Stimulated activated CD8-positive, alpha-beta memory T cell treated with anti-CD3 and anti-CD28 coated beads, Interleukin-15, amount 100 ng/mL, for 24 hours (primary cell): ENCODE results near the gene FOXO6.

Experiments
- DNase-seq: peaks from one replicate; pipeline ENCODE4 v3.0.0-alpha.2; 2020; ENCODE audit warnings: low read depth

The FOXO6 gene

DNA sequence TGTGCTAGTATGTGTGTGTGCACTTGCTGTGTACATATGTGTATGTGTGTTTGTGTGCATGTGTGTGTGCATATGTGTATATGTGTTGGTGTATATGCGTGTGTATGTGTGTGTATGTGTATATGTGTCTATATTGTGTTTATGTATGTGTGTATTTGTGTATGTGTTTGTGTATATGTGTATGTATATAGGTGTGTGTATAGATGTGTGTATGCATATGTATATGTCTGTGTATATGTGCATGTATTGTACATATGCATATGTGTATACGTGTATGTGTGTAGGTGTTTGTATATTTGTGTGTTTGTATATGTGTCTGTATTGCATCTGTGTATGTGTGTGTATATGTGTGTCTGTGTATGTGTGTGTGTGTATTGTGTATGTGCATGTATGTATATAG, 64.1 kb downstream of the FOXO6 start:
- DNase-seq = no peak

DNA sequence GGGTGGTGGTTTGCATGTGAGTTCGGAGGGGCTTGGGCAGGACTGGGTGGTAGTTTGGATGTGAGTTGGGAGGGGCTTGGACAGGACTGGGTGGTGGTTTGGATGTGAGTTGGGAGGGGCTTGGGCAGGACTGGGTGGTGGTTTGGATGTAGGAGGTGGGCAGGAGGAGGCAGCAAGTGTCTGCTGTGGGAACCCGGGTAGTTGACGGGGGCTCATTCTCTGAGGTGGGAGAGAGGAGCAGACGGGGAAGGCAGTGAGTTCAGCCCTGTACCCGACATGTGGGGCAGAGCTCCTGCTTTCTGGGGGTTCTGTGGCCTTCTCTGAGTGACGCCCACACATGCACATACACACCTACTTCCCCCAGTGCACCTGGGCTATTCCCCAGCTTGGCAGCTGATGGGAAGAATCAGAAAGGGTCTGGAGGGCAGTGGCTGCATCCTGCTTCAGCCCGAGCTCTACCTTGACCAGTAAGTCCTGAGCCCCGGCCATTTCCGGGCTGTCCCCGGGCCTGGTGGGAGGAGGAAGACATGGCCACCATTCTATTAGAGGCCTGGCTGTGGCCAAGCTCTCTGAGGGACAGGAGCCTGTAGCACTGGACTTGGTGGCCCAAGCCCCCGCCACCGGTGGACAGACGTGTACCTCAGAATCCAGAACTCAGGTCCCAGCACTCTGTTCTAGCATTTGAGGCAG, 65.1 kb downstream of the FOXO6 start:
- DNase-seq = no peak

DNA sequence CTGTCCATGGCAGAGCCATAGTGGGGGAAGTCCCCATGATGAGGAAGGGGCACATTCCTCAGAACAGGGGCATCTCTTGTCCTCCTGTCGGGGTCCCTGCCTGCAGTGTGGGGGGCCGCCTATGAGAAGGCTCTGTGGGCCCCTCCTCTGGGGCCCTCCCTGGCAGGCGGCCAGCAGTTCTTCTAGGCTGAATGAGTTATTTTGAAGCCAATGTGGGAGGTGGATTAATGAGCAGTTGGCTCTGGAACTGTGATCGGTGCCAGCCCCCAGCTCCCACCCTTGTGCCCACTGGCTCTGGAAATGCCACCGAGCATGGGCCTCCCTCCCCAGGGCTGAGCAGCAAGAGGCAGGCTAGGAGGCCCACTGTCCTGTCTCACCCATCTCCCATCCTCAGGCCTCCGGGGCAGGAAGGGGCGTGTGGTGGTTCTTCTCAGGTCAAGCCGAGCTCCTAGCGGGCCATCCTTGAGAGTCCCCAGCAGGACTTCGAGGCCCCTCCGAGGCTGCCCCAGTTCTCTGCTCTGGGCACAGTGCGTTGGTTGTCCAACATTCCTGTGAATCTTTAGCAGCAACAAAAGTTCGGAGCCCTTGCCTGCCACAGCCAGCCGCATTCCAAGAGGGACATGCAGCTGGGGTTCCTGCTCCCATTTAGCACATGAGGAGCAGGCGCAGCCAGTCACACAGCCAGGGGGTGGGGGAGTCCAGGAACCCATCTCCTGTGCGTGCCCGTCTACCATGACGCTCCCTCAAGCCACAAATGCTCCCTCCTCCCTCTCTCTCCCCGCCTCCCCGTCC, 66.1 kb downstream of the FOXO6 start:
- DNase-seq = no peak

DNA sequence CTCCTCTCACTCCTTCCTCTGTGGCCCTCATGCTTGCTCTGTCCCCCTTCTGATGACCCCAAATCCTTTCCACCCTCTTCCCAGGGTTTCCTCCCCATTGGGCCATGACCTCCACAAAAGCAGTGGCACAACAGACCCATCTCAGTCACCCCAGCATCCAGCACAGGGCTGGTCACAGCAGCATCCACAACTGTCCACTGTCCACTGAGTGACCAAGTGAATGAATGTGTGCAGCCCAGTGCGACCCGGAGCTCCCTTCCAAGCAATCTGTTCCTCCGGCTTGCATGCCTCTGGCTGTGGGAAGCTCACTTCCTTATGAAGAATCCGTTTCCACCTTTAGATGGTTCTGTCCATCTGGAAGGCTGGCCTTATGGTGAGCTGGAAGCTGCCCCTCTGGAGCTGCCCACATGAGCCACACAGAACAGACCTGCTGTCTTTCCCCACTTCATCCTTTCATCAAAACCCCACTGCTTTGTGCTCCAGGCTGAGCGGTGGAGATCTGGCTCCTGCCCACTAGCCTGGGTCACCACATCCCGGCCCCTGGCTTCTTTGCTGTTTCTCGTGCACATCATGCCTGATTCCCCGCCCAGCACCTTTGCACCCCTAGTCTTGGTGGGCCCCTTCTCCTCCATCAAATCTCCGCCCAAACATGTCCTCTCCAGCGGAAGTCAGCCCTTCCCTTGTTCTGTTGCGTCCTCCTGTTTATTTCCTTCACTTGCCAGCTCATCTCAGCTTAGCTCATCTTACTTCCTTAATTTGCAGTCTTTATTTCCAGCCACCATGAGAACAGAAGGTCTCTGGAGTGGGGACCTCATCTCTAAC, 66.9 kb downstream of the FOXO6 start:
- DNase-seq = no peak

DNA sequence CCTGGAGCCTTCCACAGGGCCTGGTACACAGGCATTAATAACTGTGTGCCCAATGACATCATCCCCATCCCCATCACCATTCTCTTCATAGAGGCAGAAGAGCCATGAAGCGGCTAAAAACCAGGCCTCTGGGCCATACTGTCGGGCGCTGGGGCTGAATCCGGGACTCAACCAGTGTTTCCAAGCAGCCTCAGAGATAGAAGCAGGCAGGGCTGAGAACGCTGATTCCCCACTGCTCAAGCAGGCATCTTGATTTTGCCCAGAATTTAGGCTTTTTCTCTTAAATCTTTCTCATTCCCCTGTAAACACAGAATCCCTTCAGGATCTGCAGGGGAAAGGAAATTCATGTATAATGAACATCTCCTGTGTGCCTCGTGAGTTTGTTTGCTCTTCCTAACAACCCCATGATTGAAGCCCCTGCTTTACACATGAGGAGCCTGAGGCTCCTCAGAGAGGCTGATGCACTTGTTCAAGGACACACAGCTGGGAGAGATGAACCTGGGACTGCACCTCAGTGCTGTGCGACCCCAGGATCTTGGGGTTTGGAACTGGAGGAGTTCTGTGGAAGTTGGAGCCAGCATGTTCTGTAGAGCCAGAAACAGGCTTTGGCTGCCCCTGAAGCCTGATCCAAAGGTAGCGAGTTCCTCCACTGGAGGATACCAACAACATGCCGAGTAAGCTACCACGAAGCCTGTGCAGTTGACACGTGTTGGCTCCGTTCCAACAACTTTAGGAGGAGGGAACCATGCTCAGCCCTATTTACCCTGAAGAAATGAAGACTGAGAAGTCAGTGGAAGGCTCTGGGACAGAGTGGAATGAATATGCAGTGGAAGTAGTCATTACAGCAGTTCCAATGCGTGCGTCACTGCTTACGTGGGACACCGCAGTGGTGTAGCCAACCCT, 67.8 kb downstream of the FOXO6 start:
- no peak for DNase-seq

DNA sequence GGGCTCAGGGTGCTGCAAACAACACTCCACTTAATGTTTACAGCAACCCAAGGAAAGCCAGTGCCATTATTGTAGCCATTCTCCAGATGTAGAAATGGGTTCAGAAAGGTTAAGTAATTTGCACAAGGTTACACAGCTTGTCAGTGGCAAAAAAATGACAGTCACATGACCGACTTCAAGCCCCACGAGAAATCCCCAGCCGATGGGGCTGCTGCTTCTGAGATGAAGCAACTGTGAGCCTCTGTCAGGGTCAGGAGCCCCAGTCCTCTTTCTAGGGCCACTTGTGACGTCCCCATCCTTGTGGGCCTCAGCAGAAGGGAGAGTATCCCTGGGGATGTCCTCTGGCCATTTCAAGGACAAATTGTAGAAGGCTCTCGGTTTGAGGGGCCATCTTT, 68.4 kb downstream of the FOXO6 start:
- no peak for DNase-seq

DNA sequence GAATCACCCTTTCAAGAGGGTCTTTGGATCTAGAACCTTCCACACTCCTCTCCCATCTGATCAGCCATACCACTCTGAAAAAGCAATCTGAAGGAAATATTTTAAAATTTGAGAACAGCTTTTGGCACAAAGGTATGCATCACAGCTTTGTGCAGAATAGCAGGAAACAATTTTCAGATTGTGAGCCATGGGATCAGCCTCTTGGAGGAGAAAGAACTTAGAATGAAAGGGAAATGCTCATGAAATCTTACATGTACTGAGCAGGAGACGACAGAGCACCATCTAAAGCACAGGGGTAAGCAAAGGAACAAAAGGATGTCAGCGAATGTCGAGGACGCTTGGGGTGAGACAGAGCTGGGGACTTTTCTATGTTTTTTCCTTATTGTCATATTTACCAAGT, 68.8 kb downstream of the FOXO6 start:
- DNase-seq = no peak

DNA sequence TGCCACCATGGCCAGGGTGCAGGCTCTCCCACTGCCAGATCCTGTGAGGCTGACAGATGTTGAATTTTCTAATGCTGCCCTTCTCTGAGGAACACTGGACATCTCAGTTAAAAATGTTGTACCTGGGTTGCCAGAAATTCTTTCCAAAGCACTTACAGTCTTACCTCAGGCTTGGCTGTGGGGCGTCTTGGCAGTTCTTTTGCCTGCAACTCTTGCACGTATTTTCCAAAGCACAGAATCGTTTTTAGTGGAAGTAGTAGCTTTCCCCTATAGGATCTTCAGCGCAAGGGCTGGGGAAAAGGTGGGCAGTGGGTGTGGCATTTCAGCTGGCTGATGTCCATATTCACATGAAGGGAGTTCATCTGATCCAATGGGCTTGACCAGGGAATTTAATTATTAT, 69.3 kb downstream of the FOXO6 start:
- DNase-seq = no peak

DNA sequence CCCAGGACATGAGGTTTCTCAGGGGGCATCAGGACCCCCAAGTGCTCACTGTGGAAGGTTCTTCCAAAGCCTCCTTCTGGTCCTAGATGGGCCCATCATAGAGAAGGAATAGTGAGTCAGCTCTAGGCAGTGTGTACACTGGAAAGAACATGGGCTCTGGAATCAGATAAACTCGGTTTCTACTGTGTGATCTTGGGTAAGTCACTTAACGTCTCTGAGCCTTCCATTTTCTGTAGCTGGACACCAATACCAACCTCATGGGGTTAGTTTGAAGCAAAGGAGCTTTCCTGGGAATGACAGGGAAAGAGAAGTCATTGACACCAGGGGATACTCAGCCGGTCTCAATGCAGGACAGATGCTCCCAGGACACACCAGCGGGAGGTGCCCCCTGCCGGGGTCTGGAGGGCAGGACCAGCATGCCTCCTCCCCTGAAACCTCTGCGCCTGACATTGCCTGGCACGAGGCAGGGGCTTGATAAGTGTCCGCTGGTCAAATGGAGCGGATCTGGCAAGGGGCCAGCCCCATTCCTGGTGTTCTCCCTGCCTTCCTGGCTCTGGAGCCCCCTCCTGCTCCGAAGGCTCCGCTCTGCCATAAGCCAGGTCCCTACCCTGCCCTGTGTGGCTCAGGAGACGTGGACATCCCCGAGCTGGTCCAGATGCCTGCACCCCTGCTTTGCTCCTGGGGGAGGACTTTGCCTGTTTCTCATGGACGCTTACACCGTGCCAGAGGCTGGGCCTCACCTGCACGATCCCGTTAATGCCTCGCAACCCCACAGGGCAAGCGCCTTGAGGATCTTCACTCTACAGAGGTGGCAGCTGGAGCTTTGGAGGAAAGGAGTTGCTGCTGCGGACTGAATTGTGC, 70.5 kb downstream of the FOXO6 start:
- no peak for DNase-seq
